Kidney capillary endothelial cell (primary cell): ENCODE measurements around the gene LMF2.
A peak's percentile ranks its signal among the peaks of the same experiment; 100 is the strongest.

ENCODE experiments used
- DNase-seq: peaks from one replicate; pipeline ENCODE4 v3.0.0-alpha.2; 2018; ENCODE audit warnings: low spot score

Gene LMF2

GRCh38 chr22:50482107-50483074 lies 25.1 kb downstream of the LMF2 start:
- no peak for DNase-seq

- no peak for DNase-seq
Measured at GRCh38 chr22:50481440-50482106, 25.9 kb downstream of the LMF2 start, which contains the start of gene ADM2. Gene ADM2, plus strand, starts transcription at chr22:50481543. Its CDS starts 305 bp downstream, at chr22:50481848.

- DNase-seq, result no peak
Measured at GRCh38 chr22:50481045-50481439, 26.5 kb downstream of the LMF2 start.

DNA sequence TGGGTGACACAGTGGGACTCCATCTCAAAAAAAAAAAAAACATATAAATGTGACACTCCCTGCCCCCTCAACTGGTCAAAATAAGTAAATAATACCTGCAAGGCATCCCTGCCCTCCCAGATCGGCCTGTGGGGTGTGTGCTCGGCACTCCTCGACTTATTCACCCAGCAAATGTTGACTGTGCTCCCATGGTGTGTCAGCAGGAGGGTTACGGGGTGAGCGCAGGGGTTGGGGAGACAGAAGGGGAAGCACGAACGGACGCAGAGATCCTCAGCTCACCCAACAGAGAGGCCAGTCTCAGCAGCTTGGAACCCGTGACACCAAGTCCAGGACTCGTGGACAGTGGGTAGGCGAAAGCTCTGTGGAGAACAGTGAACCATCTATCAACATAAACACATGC lies 27.8 kb downstream of the LMF2 start:
- DNase-seq, result no peak

DNA sequence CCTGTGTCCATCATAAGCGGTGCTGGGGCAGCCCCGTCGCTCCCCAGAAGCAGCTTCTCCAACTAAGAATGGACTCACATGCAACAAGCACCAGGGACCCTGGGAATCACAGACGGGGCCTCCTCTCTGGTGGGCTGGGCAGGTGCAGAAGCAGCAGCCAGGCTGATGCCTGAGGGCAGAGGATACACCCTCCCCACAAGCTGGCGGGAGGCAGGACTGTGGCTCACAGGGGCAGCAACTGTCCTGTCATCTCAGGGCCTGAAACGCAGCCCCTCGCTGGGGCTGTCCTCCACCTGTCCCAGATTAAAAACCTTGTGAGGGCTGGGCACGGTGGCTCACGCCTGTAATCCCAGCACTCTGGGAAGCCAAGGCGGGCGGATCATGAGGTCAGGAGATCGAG lies 29.6 kb downstream of the LMF2 start:
- no peak for DNase-seq

DNA sequence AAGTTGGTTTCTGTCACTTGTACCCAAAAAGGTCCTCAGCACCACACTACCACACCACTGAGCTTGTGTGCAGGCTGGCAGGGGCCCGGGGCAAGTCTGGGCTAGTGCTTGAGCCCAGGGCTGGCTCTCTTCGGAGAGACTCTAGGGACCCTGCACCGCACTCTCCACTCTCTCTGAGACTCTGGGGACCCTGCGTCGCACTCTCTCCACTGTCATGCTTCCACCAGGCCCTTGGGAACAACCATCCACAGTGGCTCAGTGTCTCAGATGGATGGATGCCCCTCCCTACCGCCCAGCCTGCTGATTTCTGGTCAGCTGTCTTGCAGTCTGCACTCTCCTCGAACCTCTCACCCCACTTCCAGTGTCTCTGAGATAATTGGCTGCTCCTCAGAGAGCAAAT lies 30.6 kb downstream of the LMF2 start:
- DNase-seq, result no peak

DNA sequence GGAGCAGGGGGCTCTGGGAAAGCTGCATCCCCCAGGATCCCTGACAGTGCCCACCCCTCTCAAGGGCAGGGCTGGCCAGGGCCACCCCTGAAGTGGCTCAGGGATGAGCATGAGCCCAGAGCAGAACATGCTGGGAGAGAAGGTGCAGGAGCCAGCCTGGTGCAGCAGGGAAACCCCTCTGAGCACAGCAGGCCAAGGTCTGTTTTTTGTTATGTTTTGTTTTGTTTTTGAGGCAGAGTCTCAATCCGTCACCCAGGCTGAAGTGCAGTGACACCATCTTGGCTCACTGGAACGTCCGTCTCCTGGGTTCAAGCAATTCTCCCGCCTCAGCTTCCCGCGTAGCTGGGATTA lies 31.9 kb downstream of the LMF2 start:
- DNase-seq, result no peak

DNA sequence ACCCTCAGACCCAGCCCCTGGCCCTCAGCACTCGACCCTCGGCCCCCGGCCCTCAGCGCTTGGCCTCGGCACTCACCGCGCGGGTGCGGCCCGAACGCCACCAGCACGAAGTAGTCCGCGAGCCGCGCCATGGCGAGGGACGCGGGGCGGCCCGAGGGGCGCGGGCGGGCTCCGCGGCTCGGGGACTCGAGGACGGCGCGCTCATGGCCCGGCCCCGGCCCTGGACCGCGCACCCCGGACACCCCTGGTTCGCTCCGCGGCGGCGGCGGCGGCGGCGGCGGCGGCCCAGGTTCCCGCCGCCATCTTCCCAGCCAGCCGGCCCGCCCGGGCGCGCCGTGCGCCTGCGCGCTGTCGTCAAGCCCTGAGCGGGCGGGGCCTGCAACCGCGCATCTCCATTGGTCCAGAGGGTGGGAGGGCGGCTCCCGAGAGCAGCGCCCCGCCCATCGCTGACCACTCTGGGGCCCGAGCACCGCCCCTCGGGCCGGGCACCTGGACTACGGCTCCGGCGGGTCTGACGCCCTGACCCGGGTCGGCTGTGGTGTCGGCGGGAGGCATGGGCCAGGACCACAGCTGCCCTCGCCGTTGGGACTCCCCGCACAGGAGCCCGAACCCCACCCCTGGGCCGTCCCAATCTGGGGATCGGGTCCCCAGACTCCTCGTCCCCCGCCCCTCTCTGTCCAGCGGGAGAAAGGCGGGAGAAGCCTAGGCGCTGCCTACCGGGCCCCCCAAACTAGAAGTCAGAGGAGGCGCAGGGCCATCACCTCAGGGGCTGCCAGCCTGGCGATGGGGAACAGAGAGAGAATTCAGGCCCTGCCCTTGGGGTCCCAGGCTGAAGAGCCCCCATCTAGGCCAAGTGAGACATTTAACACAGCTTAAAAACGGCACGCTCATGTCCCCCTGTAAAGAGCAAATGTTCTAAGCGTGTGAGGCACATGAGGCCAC lies 32.5 kb downstream of the LMF2 start, which contains the start of gene SBF1:
SBF1 (minus strand) TSS at position 326 of the 942 bp plus-strand sequence; CDS start at position 131, 195 bp downstream.
- DNase-seq, result peak; percentile 87

DNA sequence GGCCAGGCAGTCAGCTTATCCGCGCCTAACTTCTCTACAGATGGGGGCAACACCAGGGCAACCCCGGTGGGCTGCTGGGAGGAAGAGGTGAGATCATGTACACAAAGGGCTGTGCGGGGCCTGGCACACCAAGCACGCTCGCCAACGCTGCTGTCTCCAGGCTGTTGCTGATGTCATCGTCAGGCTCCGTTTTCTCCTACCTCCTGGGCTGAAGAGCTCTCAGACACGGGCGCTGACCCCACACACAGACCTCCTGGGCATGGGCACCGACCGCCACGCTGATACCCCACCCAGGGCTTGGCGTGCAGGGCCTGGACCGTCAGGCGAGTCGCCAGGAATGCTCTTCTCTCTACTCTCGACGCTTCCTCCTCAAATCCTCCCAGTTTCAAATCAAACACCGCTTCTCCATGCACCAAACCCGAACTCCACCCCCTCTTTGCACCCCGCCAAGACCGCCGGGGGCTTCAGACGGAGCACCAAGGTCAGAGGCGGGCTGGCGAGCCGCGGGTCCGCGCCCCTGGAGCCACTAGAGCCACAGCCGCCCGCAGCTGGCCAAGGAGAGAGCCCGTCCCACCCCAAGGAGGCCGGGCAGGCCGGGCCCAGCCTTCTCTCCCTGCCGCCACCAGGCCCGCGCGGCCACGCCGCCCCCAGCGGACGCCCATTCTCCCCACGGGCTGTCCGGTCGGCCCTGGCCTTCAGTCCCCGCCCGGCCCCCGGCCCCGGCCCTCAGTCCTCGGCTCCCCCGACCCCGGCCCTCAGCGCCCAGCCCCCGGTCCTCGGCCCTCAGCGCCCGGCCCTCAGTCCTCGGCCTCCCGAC lies 33.4 kb downstream of the LMF2 start:
- DNase-seq, result peak; percentile 23

- no peak for DNase-seq
Measured at GRCh38 chr22:50473088-50473487, 34.4 kb downstream of the LMF2 start.

DNA sequence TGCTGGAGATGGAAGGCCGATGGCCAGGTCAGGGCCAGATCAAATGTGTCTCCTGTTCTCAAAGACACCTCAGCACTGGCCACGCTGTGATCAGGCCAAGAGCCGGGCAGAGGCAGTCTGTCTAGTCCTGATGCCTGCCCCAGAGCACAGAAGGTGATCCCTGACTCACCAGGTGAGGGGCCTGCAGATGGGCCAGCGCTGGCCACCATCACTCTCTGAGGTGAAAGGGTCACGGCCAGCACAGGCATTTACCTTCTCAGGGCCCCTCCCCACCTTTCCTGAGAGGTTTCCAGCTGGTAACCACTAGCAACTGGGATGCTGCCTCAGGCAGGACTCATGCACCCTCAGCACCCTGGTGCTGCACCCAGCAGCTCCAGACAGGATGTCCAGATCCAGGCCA lies 35.5 kb downstream of the LMF2 start:
- DNase-seq, result no peak

DNA sequence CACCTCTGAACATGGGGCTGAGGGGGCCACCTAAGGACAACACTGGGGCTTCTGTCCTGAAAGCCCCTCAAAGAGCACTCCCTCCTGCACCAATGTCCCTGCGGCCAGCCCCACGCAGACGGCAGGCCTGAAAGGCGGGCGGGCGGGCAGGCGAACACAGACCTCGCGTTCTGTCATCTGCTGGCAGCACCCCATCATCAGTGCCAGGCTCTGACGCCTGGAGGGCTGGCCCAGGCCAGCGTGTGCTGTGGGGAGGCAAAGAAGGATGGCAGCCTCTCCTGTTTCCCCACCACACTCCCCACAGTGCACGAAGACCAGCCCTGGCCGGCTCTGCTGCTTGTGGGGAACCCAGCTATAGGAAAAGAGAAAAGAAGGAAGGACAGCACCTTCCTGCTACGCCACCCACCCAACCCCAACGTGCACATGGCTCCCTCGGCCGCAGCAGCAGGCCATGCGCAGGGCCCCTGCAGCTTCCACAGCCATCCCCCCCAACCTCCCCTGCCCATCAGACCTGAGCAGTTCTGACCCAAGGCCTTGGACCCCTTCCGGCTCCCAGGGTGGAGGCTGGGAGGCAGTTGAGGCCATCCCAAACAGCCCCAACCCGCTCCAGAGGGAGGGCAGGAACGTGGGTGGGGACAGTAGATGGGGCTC lies 36.2 kb downstream of the LMF2 start:
- no peak for DNase-seq

- DNase-seq, result no peak
Measured at GRCh38 chr22:50470491-50470890, 37.0 kb downstream of the LMF2 start.

- DNase-seq, result no peak
Measured at GRCh38 chr22:50469377-50470305, 37.9 kb downstream of the LMF2 start.

GRCh38 chr22:50468626-50469025 lies 38.9 kb downstream of the LMF2 start:
- no peak for DNase-seq

GRCh38 chr22:50467773-50468440 lies 39.6 kb downstream of the LMF2 start:
- DNase-seq, result no peak

GRCh38 chr22:50467341-50467740 lies 40.2 kb downstream of the LMF2 start:
- DNase-seq, result no peak

GRCh38 chr22:50465066-50465930 lies 42.2 kb downstream of the LMF2 start:
- no peak for DNase-seq
